Measurements from ENCODE around the gene ASCC3.

DNA sequence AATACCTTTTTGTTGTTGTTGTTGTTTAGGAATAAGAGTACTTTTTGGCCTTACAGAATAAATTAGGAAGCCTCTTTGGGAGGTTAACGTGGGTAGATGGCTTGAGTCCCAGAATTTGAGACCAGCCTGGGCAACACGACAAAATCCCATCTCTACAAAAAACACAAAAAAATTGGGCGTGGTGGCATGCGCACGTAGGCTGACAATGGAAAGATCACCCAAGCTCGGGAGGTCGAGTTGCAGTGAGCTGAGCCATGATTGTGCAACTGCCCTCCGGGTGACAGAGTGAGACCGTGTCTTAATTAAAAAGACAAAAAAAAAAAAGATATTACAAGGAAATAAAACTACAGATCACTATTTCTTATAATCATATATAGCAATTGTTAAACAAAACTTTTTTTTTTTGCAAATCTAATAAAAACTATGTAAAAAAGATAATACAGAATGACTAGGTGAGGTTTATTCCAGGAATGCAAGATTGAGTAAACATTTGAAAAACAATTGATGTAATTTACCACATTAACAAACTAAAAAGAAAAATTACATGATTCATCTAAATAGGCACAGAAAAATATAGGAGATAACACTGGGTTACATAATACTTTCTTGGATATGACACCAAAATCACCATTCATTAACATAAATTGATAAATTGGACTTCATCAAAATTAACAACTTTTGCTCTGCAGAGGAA, 43.6 kb upstream of the ASCC3 start:
- TF ChIP-seq, protein P1, sequence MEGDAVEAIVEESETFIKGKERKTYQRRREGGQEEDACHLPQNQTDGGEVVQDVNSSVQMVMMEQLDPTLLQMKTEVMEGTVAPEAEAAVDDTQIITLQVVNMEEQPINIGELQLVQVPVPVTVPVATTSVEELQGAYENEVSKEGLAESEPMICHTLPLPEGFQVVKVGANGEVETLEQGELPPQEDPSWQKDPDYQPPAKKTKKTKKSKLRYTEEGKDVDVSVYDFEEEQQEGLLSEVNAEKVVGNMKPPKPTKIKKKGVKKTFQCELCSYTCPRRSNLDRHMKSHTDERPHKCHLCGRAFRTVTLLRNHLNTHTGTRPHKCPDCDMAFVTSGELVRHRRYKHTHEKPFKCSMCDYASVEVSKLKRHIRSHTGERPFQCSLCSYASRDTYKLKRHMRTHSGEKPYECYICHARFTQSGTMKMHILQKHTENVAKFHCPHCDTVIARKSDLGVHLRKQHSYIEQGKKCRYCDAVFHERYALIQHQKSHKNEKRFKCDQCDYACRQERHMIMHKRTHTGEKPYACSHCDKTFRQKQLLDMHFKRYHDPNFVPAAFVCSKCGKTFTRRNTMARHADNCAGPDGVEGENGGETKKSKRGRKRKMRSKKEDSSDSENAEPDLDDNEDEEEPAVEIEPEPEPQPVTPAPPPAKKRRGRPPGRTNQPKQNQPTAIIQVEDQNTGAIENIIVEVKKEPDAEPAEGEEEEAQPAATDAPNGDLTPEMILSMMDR (conservative IDR thresholded peaks at IDR 0.05; ENCODE audit: low read depth, low read length), result no peak
- TF ChIP-seq BHLHE40 (IDR thresholded peaks at IDR 0.05; ENCODE audit: low read depth, low read length) (no peak), RAD21 (IDR thresholded peaks at IDR 0.05; ENCODE audit: low read length) (no peak)
